Tibial nerve (tissue), 4 donors: ENCODE measurements around the gene CREBRF.

Source experiments
- CTCF ChIP-seq, 5 experiments: fragments of 200-600 bp in 3 of 5; fragments of 450-650 bp in 2 of 5; sonication (generic) in 3 of 5; IDR thresholded peaks; one replicate each; pipeline ENCODE4 v1.5.1; 2016 to 2019; ENCODE audit warnings: antibody characterized with exemption in 5 of 5, mild to moderate bottlenecking in 3 of 5, moderate library complexity in 2 of 5
- EP300 ChIP-seq, 2 donors: sonication (generic); formaldehyde crosslinking; IDR thresholded peaks; one replicate each; pipeline ENCODE4 v1.6.1; 2017; ENCODE audit warnings: antibody characterized with exemption in 2 of 2, mild to moderate bottlenecking in 1 of 2
- POLR2A ChIP-seq, 2 donors: fragments of 450-650 bp; IDR thresholded peaks; one replicate each; pipeline ENCODE4 v1.6.1; 2017; ENCODE audit warnings: antibody characterized with exemption in 2 of 2, mild to moderate bottlenecking in 2 of 2, moderate library complexity in 2 of 2

DNA sequence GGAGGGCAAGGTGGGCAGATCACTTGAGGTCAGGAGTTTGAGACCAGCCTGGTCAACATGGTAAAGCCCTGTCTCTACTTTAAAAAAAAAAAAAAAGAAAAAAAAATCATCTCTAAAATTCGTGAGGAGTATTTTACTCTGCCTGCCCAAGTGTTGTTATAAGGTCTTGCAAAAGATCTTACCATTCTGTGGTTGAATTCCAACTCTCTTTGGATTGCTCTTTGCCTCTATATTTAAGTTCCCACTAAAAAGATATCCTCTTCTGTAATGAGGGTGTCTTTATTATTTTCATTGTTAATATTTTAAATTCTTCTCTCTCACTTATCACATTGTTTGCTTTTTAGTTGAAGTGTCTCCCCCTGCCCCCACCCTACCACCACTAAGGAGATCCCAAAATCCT is 33.4 kb downstream of the CREBRF start:
- TF ChIP-seq CTCF (IDR thresholded peaks at IDR 0.05) (no peak), POLR2A (IDR thresholded peaks at IDR 0.05) (no peak), EP300 (IDR thresholded peaks at IDR 0.05) (no peak)
